Sigmoid colon (tissue), 4 donors: ENCODE results near the gene SLC38A6.

Experiments used
- CTCF ChIP-seq, 4 experiments: fragments of 450-650 bp in 3 of 4; fragments of 200-600 bp in 1 of 4; IDR thresholded peaks; one replicate each; pipeline ENCODE4 v1.5.1; 2016 to 2019; ENCODE audit warnings: antibody characterized with exemption in 4 of 4, mild to moderate bottlenecking in 3 of 4, moderate library complexity in 2 of 4
- EP300 ChIP-seq, 4 donors: sonication (generic); formaldehyde crosslinking; IDR thresholded peaks; one replicate each; pipeline ENCODE4 v1.6.1; 2017; ENCODE audit warnings: antibody characterized with exemption in 4 of 4
- POLR2A ChIP-seq, 2 donors: fragments of 450-650 bp; IDR thresholded peaks; one replicate each; pipeline ENCODE4 v1.6.1; 2016; ENCODE audit warnings: antibody characterized with exemption in 2 of 2, mild to moderate bottlenecking in 2 of 2, moderate library complexity in 2 of 2
- POLR2AphosphoS5 ChIP-seq, 4 donors: sonication (generic); formaldehyde crosslinking; IDR thresholded peaks; one replicate each; pipeline ENCODE4 v1.6.1; 2017; ENCODE audit warnings: antibody characterized with exemption in 4 of 4

- TF ChIP-seq EP300 (IDR thresholded peaks at IDR 0.05): no peak
- TF ChIP-seq POLR2A (IDR thresholded peaks at IDR 0.05): no peak
- TF ChIP-seq CTCF (IDR thresholded peaks at IDR 0.05): no peak
- no peak for TF ChIP-seq POLR2AphosphoS5 (IDR thresholded peaks at IDR 0.05)
These were observed 35.1 kb upstream of the SLC38A6 start for GRCh38 chr14:60945984-60946383.
